ENCODE measurements around the gene COX6B1. TPM values are rescaled to one million over a fixed set of nuclear protein-coding genes. Genes with fewer than 3 reads are reported as not detected.

Gene COX6B1
- polyA plus RNA-seq, 1 of the 3 experiments (the other 2 are of a cell fraction), result 826 TPM

- TF ChIP-seq, protein P1, sequence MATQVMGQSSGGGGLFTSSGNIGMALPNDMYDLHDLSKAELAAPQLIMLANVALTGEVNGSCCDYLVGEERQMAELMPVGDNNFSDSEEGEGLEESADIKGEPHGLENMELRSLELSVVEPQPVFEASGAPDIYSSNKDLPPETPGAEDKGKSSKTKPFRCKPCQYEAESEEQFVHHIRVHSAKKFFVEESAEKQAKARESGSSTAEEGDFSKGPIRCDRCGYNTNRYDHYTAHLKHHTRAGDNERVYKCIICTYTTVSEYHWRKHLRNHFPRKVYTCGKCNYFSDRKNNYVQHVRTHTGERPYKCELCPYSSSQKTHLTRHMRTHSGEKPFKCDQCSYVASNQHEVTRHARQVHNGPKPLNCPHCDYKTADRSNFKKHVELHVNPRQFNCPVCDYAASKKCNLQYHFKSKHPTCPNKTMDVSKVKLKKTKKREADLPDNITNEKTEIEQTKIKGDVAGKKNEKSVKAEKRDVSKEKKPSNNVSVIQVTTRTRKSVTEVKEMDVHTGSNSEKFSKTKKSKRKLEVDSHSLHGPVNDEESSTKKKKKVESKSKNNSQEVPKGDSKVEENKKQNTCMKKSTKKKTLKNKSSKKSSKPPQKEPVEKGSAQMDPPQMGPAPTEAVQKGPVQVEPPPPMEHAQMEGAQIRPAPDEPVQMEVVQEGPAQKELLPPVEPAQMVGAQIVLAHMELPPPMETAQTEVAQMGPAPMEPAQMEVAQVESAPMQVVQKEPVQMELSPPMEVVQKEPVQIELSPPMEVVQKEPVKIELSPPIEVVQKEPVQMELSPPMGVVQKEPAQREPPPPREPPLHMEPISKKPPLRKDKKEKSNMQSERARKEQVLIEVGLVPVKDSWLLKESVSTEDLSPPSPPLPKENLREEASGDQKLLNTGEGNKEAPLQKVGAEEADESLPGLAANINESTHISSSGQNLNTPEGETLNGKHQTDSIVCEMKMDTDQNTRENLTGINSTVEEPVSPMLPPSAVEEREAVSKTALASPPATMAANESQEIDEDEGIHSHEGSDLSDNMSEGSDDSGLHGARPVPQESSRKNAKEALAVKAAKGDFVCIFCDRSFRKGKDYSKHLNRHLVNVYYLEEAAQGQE (IDR thresholded peaks at IDR 0.05; ENCODE audit: low read depth, low read length), result no peak
- TF ChIP-seq MAX (IDR thresholded peaks at IDR 0.05; ENCODE audit: low read depth) (no peak), SMC3 (IDR thresholded peaks at IDR 0.05; ENCODE audit: low read depth, low read length) (no peak), RAD21 (IDR thresholded peaks at IDR 0.05; ENCODE audit: low read length) (no peak), USF2 (IDR thresholded peaks at IDR 0.05; ENCODE audit: borderline replicate concordance, low read depth, low read length) (no peak)
Measured at GRCh38 chr19:35619290-35619923, 28.7 kb upstream of the COX6B1 start (continued).

GRCh38 chr19:35620001-35620400, 28.1 kb upstream of the COX6B1 start:
- Histone ChIP-seq H3K27me3 (ENCODE audit: insufficient read depth) (no peaks in the 10 kb centered on the region), H3F3A (replicated peaks; ENCODE audit: insufficient read depth) (peaks cover 4% of the 10 kb centered on the region), H3K27ac (ENCODE audit: low read depth in 2 of 2, low read length in 1 of 2) (no peak overlapping the region), H3K4me2 (no peak overlapping the region), H3K79me2 (ENCODE audit: insufficient read depth) (no peaks in the 10 kb centered on the region), H3K4me1 (ENCODE audit: control insufficient read depth in 1 of 2, insufficient read depth in 2 of 2, low read depth in 1 of 2, low read length in 1 of 2) (no peaks in the 10 kb centered on the region), H3K9ac (no peak overlapping the region), H3K4me3 (ENCODE audit: low read depth in 2 of 2, low read length in 1 of 2) (no peak overlapping the region), H3K9me3 (no peaks in the 10 kb centered on the region), H2AFZ (ENCODE audit: low read depth) (no peak overlapping the region), H3K9me2 (no peaks in the 10 kb centered on the region), H4K20me1 (ENCODE audit: insufficient read depth) (no peaks in the 10 kb centered on the region), H3K36me3 (replicated peaks in 1 of 2; ENCODE audit: control insufficient read depth in 1 of 2, insufficient read depth in 2 of 2, low read length in 1 of 2) (peaks cover 0 to 5% of the 10 kb centered on the region in 2 experiments)
- peak; percentile 9 for DNase-seq
- ChIA-PET POLR2A (no interaction called here), CTCF (no interaction called here)
- TF ChIP-seq RFX5 (IDR thresholded peaks at IDR 0.05; ENCODE audit: low read length) (no peak), TEAD4 (IDR thresholded peaks at IDR 0.05; ENCODE audit: borderline replicate concordance, insufficient read depth) (no peak), FOSL2 (IDR thresholded peaks at IDR 0.05; ENCODE audit: borderline replicate concordance, low read depth) (no peak), CTCF (IDR thresholded peaks at IDR 0.05) (no peak), ZBTB33 (IDR thresholded peaks at IDR 0.05; ENCODE audit: borderline replicate concordance, low read depth) (no peak), MEF2A (IDR thresholded peaks at IDR 0.05; ENCODE audit: borderline replicate concordance, low read depth) (no peak), EZH2phosphoT487 (IDR thresholded peaks at IDR 0.05; ENCODE audit: borderline replicate concordance, low read depth) (no peak), FOXM1 (IDR thresholded peaks at IDR 0.05; ENCODE audit: low read depth) (no peak), EP300 (IDR thresholded peaks at IDR 0.05; ENCODE audit: borderline replicate concordance in 1 of 2, low read depth in 1 of 2, low read length in 1 of 2) (no peak)
- 89% methylated on average over 14 of the region's 17 CpGs for WGBS (ENCODE audit: low lambda C conversion rate)

Measured in SK-N-SH (cell line).